NCI-H1417 treated with DMSO at 0.1 percent for 48 hours (cell line): ENCODE results near the gene CROCC2.

ENCODE experiments used
- DNase-seq: peaks from one replicate; lab custom pipeline; 2025; lab: John Stamatoyannopoulos, UW

Gene CROCC2

DNA sequence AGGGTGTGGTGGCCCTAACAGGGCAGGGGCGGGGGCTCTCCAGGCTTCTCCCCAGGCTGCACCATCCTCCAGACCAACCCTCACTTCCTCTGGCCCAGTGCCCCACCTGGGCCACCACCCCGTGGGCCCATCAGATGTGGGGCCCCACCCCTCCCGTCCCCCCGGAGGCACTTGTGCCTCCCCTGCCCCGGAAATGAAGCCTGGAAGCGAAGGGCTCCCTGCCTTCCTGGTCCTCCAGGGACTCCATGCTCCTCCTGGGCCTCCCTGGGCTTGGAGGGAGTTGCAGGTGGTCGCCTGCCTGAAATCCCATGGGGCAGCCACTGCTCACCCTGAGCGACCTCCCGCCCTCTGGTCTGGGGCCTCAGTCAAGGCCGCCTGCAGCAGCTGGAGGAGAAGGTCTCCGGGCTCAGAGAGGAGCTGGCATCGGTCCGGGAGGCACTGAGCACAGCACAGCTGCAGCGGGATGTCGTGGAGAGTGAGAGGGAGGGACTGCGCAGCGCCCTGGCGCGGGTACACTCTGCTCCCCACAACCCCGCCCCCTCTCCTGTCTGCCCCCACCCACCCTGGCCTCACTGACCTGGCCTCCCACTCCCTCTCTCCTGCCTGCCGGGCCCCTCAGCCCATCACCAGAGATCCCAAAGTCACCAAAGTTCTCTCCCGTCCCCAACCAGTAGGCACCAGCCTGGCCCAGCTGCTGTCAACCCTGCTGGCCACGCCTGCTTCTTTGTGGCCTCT is 28.0 kb downstream of the CROCC2 start:
- no peak for DNase-seq

GRCh38 chr2:240934701-240935102 is 28.6 kb downstream of the CROCC2 start:
- DNase-seq: no peak

DNA sequence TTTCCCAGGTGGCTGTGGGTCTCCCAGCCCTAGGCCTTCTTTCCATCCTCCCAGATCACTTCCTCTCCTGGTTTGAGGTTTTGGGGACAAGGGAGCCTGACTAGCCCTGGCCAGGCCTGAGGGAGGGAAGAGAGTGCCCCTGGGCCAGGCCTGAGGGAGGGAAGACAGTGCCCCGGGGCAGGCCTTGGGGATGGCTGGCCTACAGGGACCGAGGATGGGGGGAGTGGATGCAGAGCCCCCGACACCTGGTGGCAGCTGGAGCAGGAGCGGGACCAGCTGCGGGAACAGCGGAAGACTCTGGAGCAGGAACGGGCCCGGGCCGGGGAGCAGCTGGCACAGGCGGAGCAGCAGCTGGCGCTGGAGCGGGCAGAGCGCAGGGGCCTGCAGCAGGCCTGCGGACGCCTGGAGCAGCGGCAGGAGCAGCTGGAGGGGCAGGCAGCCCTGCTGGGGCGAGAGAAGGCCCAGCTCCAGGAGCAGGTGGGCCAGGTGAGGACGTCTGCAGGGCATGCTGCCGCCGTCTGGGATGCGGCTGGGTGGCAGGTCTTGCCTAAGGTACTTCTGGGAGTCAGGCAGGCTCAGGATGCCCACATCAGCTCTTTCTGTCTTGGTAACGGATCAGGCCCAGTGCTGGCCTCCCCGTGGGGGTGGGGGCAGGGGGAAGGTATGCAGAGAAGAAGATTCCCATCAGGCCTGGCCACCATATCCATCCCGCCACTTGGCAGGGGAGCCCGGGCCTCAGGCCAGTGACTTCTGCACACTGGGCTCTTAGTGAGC is 29.2 kb downstream of the CROCC2 start:
- DNase-seq: no peak

- DNase-seq: no peak
These were observed 30.0 kb downstream of the CROCC2 start for GRCh38 chr2:240936106-240936505.

DNA sequence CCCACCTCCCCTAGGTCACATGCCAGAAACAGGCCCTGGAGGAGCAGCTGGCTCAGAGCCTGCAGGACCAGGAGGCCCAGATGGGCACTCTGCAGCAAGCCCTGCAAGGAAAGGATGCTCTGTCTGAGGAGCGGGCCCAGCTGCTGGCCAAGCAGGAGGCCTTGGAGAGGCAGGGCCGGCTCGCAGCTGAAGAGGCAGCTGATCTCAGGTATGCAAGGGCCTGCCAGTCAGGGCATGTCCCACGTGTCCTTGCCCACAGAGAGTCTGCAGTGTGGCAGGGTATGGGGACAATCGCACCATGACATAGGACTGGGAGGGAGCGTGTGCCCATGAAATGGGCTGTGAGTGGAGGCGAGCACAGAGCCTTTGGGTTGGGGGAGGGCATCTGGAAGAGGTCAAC is 39.9 kb downstream of the CROCC2 start:
- DNase-seq: no peak

GRCh38 chr2:240946654-240947053 is 40.5 kb downstream of the CROCC2 start:
- no peak for DNase-seq

DNA sequence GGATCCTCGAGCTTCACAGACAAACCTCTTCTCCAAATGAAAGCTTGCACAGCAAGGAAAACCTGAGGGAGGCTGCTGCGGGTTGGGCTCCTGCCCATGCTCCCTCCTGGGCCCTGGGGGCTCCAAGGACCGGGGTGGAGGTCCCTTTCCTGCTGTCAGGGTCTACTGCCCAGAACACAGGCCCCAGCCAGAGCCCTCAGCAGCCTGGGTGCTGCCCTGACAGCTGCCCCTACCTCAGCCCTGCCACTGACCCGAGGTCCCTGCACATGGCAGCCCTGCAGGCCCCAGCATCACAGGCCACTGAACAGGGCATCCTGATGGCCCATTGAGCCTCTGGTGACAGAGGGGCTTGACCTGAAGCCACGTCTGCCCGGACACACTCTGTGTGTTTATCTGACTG is 41.0 kb downstream of the CROCC2 start:
- no peak for DNase-seq

- no peak for DNase-seq
These were observed 41.5 kb downstream of the CROCC2 start for GRCh38 chr2:240947607-240948006.

- no peak for DNase-seq
These were observed 42.0 kb downstream of the CROCC2 start for GRCh38 chr2:240948086-240948485.

GRCh38 chr2:240948905-240949790 is 43.0 kb downstream of the CROCC2 start:
- no peak for DNase-seq

GRCh38 chr2:240949791-240950705 is 43.9 kb downstream of the CROCC2 start:
- no peak for DNase-seq

DNA sequence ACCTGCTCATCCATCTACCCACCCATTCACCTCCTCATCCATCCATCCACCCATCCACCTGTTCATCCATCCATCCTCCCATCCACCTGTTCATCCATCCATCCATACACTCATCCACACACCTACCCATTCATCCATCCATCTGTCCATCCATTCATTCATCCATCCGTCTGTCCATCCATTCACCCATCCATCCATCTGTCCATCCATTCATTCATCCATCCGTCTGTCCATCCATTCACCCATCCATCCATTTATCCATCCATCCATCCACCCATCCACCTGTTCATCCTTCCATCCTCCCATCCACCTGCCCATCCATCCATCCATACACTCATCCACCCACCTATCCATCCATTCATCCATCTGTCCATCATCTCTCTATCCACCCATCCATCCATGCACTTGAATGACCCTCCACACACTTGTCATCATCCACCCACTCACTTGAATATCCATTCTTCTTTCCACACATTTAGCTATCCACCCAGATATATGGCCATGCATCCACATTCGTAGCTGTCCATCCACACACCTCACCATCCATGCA is 45.0 kb downstream of the CROCC2 start:
- DNase-seq: no peak

DNA sequence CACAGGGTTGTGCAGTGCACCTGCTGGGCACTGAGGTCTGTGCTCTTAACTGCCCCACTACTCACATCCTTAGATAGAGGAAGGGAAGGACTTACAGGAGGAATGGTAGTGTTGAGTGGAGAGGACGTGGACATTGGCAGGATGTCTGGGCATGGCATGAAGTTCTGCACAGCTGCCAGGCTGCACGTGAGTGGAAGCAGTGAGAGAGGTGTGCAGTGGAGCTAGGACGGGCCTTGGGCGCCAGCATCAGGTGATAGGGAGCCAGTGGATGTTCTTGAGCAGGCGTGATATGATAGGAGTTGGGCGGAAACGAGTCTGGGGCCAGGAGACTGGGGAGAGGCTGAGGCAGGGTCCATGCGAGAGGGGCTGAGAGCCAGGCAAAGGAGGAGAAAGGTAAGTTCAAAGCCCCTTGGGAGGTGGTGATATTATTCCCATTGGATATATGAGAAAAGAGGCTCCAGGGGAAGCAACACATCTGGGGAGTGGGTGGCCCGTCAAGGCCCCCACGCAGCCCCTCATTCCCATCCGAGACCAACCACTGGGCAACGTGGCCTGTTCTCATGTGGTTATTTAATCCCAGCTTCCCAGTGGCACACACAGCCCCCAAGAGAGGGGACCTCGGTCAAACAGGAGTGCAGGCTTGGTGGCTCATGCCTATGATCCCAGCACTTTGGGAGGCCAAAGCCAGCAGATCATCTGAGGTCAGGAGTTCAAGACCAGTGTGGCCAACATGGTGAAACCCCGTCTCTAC is 46.5 kb downstream of the CROCC2 start:
- no peak for DNase-seq

- no peak for DNase-seq
These were observed 47.6 kb downstream of the CROCC2 start for GRCh38 chr2:240953426-240954410.

- DNase-seq: no peak
These were observed 48.5 kb downstream of the CROCC2 start for GRCh38 chr2:240954436-240955305.

DNA sequence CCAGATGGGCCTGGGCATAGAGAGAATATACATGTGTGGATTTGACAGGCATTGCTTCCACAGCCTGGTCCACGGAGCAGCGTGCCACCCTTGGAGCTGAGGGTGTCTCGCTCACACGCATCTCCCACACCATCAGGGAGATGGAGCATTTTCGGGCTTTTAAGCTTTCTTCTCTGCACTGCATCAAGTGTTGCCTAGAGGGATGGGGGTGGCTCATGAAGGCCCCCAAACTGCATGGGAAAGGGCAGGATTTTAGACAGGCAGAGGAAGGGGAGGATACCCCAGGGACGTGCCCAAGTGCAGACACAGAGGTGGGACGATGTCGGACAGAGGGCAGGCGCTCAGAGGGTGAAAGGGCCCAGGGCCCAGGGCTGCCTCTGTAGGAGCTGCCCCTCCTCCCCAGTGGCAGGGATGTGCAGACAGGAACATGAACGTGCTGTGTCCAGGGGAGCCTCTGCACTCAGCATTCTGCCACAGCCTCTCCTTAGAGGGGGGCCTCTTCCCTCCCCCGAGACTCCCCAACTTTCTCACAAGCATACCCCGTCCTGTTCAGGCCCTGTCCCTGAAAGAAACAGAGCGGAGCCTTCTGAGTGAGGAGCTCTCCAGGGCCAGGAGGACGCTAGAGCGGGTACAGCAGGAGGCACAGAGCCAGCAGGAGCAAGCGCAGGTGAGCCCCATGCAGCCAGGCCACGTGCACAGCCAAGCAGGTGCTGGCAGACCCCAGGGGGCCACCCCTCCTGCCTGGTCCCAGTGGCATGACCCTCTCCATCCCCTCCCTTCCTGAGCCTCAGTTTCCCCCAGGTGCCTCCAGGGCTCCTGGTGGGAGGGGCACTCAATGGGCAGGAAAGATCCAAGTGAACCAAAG is 49.4 kb downstream of the CROCC2 start:
- no peak for DNase-seq
